Measurements from ENCODE around the gene ITK.
"Not testable (repeated sequence)": the region's sequence is repeated elsewhere in the genome, so short reads cannot be mapped to it uniquely, and the experiment has no call there.

Gene ITK

DNA sequence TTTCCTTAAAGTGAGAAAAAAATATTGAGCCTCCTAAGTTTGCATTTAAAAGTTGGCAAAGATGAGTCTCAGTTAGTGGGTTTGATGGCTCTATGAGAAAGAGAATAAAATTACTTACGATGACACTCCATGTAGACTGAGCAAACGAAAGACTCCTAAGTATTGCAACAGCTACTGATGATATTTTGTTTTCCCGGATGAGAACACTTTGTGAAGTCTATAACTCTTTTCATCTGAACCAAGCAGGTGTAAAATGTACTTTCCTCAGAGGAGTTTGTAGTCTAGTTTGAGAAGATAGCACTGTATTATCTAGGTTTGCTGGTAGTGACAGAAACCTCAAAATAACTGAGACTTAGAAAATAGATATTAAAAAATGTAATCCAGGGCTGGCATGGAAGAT lies 1.7 kb upstream of the ITK start:
- DNase-seq (ENCODE audit: low read depth in 1 of 2, low spot score in 1 of 2): no peak
- TF ChIP-seq POLR2AphosphoS5 (IDR thresholded peaks at IDR 0.05; ENCODE audit: low read depth): no peak
- TF ChIP-seq, protein P1, sequence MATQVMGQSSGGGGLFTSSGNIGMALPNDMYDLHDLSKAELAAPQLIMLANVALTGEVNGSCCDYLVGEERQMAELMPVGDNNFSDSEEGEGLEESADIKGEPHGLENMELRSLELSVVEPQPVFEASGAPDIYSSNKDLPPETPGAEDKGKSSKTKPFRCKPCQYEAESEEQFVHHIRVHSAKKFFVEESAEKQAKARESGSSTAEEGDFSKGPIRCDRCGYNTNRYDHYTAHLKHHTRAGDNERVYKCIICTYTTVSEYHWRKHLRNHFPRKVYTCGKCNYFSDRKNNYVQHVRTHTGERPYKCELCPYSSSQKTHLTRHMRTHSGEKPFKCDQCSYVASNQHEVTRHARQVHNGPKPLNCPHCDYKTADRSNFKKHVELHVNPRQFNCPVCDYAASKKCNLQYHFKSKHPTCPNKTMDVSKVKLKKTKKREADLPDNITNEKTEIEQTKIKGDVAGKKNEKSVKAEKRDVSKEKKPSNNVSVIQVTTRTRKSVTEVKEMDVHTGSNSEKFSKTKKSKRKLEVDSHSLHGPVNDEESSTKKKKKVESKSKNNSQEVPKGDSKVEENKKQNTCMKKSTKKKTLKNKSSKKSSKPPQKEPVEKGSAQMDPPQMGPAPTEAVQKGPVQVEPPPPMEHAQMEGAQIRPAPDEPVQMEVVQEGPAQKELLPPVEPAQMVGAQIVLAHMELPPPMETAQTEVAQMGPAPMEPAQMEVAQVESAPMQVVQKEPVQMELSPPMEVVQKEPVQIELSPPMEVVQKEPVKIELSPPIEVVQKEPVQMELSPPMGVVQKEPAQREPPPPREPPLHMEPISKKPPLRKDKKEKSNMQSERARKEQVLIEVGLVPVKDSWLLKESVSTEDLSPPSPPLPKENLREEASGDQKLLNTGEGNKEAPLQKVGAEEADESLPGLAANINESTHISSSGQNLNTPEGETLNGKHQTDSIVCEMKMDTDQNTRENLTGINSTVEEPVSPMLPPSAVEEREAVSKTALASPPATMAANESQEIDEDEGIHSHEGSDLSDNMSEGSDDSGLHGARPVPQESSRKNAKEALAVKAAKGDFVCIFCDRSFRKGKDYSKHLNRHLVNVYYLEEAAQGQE (IDR thresholded peaks at IDR 0.05; ENCODE audit: insufficient replicate concordance, low read depth): no peak
- no peak for TF ChIP-seq GABPA (IDR thresholded peaks at IDR 0.05; ENCODE audit: low read depth)
- no peak for TF ChIP-seq CTCF (IDR thresholded peaks at IDR 0.05; ENCODE audit: insufficient read depth, low read length)
- no peak for TF ChIP-seq SPI1 (IDR thresholded peaks at IDR 0.05; ENCODE audit: borderline replicate concordance, low read depth)
- Histone ChIP-seq H3K27ac (replicated peaks) (no peak overlapping the region), H3K4me3 (replicated peaks; ENCODE audit: insufficient read depth, low read length) (no peak overlapping the region), H3K27me3 (ENCODE audit: insufficient read depth, poor library complexity, severe bottlenecking) (peaks cover 25% of the 10 kb centered on the region)

- Histone ChIP-seq H3K27ac (replicated peaks) (no peak overlapping the region), H3K27me3 (ENCODE audit: insufficient read depth, poor library complexity, severe bottlenecking) (peaks cover 25% of the 10 kb centered on the region), H3K4me3 (replicated peaks; ENCODE audit: insufficient read depth, low read length) (no peak overlapping the region)
- TF ChIP-seq, protein P1 (IDR thresholded peaks at IDR 0.05; ENCODE audit: insufficient replicate concordance, low read depth): no peak
- TF ChIP-seq SPI1 (IDR thresholded peaks at IDR 0.05; ENCODE audit: borderline replicate concordance, low read depth) (no peak), CTCF (IDR thresholded peaks at IDR 0.05; ENCODE audit: insufficient read depth, low read length) (no peak)
- DNase-seq (ENCODE audit: low read depth in 1 of 2, low spot score in 1 of 2): no peak
Measured at GRCh38 chr5:157182143-157182757, 1.6 kb downstream of the ITK start.

DNA sequence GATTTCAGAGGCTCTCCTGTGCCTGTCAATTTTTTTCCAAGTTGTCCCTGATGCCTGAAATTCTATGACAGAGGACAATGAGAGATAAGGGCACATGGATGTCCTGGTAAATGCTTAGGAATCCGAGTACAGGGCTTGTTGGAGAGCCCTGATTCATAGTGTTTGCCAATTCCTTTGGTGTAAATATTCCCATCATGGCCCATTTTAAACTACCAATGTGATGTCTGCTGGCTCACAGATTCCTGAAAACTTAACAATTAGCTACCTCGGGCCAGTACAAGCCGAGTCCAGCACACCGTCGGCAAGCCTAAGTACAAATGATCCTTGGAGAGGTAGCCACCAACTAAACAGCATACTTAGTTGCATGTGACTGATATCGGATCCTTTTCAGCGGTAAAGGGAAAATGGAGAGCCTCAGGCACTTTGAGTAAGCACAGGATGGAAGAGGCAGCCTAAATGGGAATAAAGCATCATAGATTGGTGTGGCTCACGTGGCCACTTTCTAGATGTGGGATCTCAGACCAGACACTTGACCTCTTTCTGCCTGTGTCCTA lies 3.6 kb downstream of the ITK start:
- Histone ChIP-seq H3K27me3 (ENCODE audit: insufficient read depth, poor library complexity, severe bottlenecking) (peaks cover 22% of the 10 kb centered on the region), H3K27ac (replicated peaks) (no peak overlapping the region), H3K4me3 (replicated peaks; ENCODE audit: insufficient read depth, low read length) (no peak overlapping the region)
- TF ChIP-seq SPI1 (IDR thresholded peaks at IDR 0.05; ENCODE audit: borderline replicate concordance, low read depth): no peak
- TF ChIP-seq, protein P1 (IDR thresholded peaks at IDR 0.05; ENCODE audit: insufficient replicate concordance, low read depth): no peak
- DNase-seq (ENCODE audit: low read depth in 1 of 2, low spot score in 1 of 2): no peak

DNA sequence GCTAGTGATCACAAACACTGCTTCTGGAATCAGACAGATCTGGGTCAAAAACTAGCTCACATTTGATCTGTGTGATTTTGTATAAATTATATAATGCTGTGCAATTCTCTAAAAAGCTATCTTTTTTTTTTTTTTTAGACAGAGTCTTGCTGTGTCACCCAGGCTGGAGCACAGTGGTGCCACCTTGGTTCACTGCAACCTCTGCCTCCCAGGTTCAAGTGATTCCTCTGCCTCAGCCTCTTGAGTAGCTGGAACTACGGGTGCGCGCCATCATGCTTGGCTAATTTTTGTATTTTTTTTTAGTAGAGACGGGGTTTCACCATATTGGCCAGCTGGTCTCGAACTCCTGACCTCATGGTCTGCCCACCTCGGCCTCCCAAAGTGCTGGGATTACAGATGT lies 4.5 kb downstream of the ITK start:
- not testable (repeated sequence) for DNase-seq (ENCODE audit: low read depth in 1 of 2, low spot score in 1 of 2); H3K4me3 ChIP-seq (replicated peaks; ENCODE audit: insufficient read depth, low read length); H3K27ac ChIP-seq (replicated peaks)
- H3K27me3 ChIP-seq (ENCODE audit: insufficient read depth, poor library complexity, severe bottlenecking): peaks cover 16% of the 10 kb centered on the region

Measured in HL-60 (cell line).